K562 (cell line): ENCODE data around the gene SPINK5. TPM values are rescaled to one million over a fixed set of nuclear protein-coding genes. Genes with fewer than 3 reads are reported as not detected.

ENCODE experiments used
- ATAC-seq: fragments of 200-7000 bp; cut with Tn5 transposase; 3 replicates; pipeline ENCODE4 v1.9.1; 2020; ENCODE audit warnings: moderate library complexity
- BruUV-seq: library from RNA; stranded (reverse); fragments of 400-500 nt; replicated peaks from 2 replicates; lab custom pipeline; 2021; lab: Mats Ljungman, UMichigan
- CTCF ChIA-PET: fragments of 300-600 bp; formaldehyde crosslinking; extraction: SDS; loops from one replicate; lab custom pipeline; 2021; ENCODE audit warnings: low intra/inter-chr PET ratio; lab: Yijun Ruan, JAX
- POLR2A ChIA-PET: fragments of 300-600, 350-650 bp; sonication (Branson Sonifier 250); formaldehyde crosslinking; extraction: SDS; loops from one replicate; lab custom pipeline; 2021; ENCODE audit warnings: antibody characterized with exemption, inconsistent platforms; lab: Yijun Ruan, JAX
- DNase-seq, 4 experiments: peaks; one replicate each; pipeline versions ENCODE4 v3.0.0 to v3.0.0-alpha.2; 2011 to 2018; ENCODE audit warnings: low spot score in 3 of 4, mixed read lengths in 3 of 4; ENCODE audit errors: extremely low read depth in 1 of 4
- FAIRE-seq: peaks from 2 replicates; lab custom pipeline; 2011; peaks lifted over from hg19 to GRCh38; lab: Jason Lieb, UNC
- H2AFZ ChIP-seq: 2 replicates; pipeline ENCODE4 v1.6.0; 2011; ENCODE audit warnings: low read depth, low read length, control low read depth, inconsistent platforms
- H3K27ac ChIP-seq: fragments of 200-600 bp; 3 replicates; pipeline ENCODE4 v1.8.0; 2011; ENCODE audit warnings: low read depth, mild to moderate bottlenecking, control low read depth, inconsistent platforms, low read length, moderate library complexity, mixed read lengths; ENCODE audit errors: extremely low read depth
- H3K27me3 ChIP-seq, 2 experiments: fragments of 300-600 bp in 1 of 2; 2 replicates in 1 of 2; 3 replicates in 1 of 2; pipeline versions ENCODE4 v1.6.0 to v1.8.0; 2011; ENCODE audit warnings: inconsistent platforms in 2 of 2, low read length in 2 of 2, mild to moderate bottlenecking in 1 of 2, mixed read lengths in 1 of 2, moderate library complexity in 1 of 2; ENCODE audit not compliant: control insufficient read depth in 2 of 2, insufficient read depth in 2 of 2
- H3K36me3 ChIP-seq: fragments of 300-600 bp; 3 replicates; pipeline ENCODE4 v1.8.0; 2011; ENCODE audit warnings: mild to moderate bottlenecking, low read length, inconsistent platforms; ENCODE audit not compliant: control insufficient read depth, insufficient read depth
- H3K4me1 ChIP-seq, 2 experiments: fragments of 200-600 bp in 1 of 2; replicated peaks in 1 of 2; 2 replicates in 1 of 2; 3 replicates in 1 of 2; pipeline versions ENCODE4 v1.5.1 to v1.8.0; 2011; ENCODE audit warnings: inconsistent platforms in 2 of 2, low read length in 2 of 2, mild to moderate bottlenecking in 1 of 2, mixed read lengths in 1 of 2, moderate library complexity in 1 of 2; ENCODE audit not compliant: control insufficient read depth in 2 of 2, insufficient read depth in 2 of 2
- H3K4me2 ChIP-seq: 2 replicates; pipeline ENCODE4 v1.6.1; 2011; ENCODE audit warnings: low read length, control low read depth, inconsistent platforms, mixed read lengths; ENCODE audit not compliant: insufficient read depth
- H3K4me3 ChIP-seq: fragments of 200-600 bp; sonication (generic), shearing (Covaris generic); 2 replicates; pipeline ENCODE4 v1.5.1; 2016; ENCODE audit warnings: control low read depth, inconsistent platforms
- H3K79me2 ChIP-seq: fragments of 200-600 bp; 3 replicates; pipeline ENCODE4 v1.8.0; 2011; ENCODE audit warnings: low read length, inconsistent platforms; ENCODE audit not compliant: control insufficient read depth, insufficient read depth
- H3K9ac ChIP-seq, 2 experiments: 2 replicates each; pipeline versions ENCODE4 v1.6.0 to v1.6.1; 2011; ENCODE audit warnings: low read depth in 2 of 2, low read length in 2 of 2, control low read depth in 1 of 2, inconsistent platforms in 1 of 2, mild to moderate bottlenecking in 1 of 2, mixed read lengths in 1 of 2; ENCODE audit not compliant: insufficient read depth in 1 of 2
- H3K9me1 ChIP-seq: one replicate; pipeline ENCODE4 v1.6.0; 2011; ENCODE audit warnings: inconsistent platforms, mild to moderate bottlenecking, low read length, moderate library complexity; ENCODE audit not compliant: control insufficient read depth, insufficient read depth
- H3K9me3 ChIP-seq: replicated peaks from 2 replicates; pipeline ENCODE4 v1.5.1; 2011; ENCODE audit warnings: low read depth, low read length, inconsistent platforms; ENCODE audit not compliant: control insufficient read depth, insufficient read depth
- H4K20me1 ChIP-seq: replicated peaks from 2 replicates; pipeline ENCODE4 v1.6.1; 2011; ENCODE audit warnings: low read length, inconsistent platforms, mixed read lengths; ENCODE audit not compliant: control insufficient read depth, insufficient read depth
- CC2D1A ChIP-seq: fragments of 450-650 bp; IDR thresholded peaks from 2 replicates; pipeline ENCODE4 v1.6.1; 2017; ENCODE audit warnings: mild to moderate bottlenecking
- E2F5 ChIP-seq: sonication (generic); formaldehyde crosslinking; IDR thresholded peaks from 2 replicates; pipeline ENCODE4 v1.8.0; 2022; ENCODE audit warnings: mild to moderate bottlenecking, missing genetic modification reagents
- FOXK2 ChIP-seq, 2 experiments: fragments of 450-650 bp; IDR thresholded peaks in 1 of 2; conservative IDR thresholded peaks in 1 of 2; 2 replicates each; pipeline ENCODE4 v1.6.1; 2016; ENCODE audit warnings: low read depth in 2 of 2, mild to moderate bottlenecking in 1 of 2
- HDAC8 ChIP-seq: fragments of 450-650 bp; IDR thresholded peaks from 2 replicates; pipeline ENCODE4 v1.6.1; 2016; ENCODE audit warnings: mild to moderate bottlenecking, missing genetic modification characterization, moderate library complexity, missing compliant biosample characterization
- MTA1 ChIP-seq: fragments of 450-650 bp; IDR thresholded peaks from 2 replicates; pipeline ENCODE4 v1.6.1; 2017; ENCODE audit warnings: borderline replicate concordance
- NFRKB ChIP-seq: fragments of 450-650 bp; IDR thresholded peaks from 2 replicates; pipeline ENCODE4 v1.6.1; 2016; ENCODE audit warnings: low read depth
- RNF219 ChIP-seq: fragments of 250-450 bp; sonication (Bioruptor Pico); IDR thresholded peaks from 2 replicates; pipeline ENCODE4 v1.5.0; 2022; ENCODE audit warnings: mild to moderate bottlenecking
- STAT5B ChIP-seq: fragments of 250-450 bp; sonication (Bioruptor Pico); IDR thresholded peaks from 2 replicates; pipeline ENCODE4 v1.8.0; 2021; ENCODE audit warnings: mild to moderate bottlenecking, inconsistent platforms
- TCF7 ChIP-seq: sonication (generic); IDR thresholded peaks from 2 replicates; pipeline ENCODE4 v1.6.1; 2016; ENCODE audit warnings: antibody characterized with exemption, borderline replicate concordance
- VEZF1 ChIP-seq: fragments of 200-800 bp; sonication (Bioruptor generic); IDR thresholded peaks from 2 replicates; pipeline ENCODE4 v1.6.1; 2017; ENCODE audit warnings: missing genetic modification characterization, missing compliant biosample characterization
- WGBS: fragments of 100-300 bp; shearing (Covaris generic); methylation state at CpG from one replicate; pipeline ENCODE4 v1.1.6; 2016; ENCODE audit warnings: low coverage, mixed read lengths; ENCODE audit not compliant: insufficient coverage; ENCODE audit errors: missing lambda C conversion rate; 5-methylcytosine and 5-hydroxymethylcytosine counted together
- in situ Hi-C: fragments of 300-500 bp; cut with MboI; formaldehyde crosslinking; loops from 4 replicates; pipeline ENCODE4 v1.15.0; 2018; ENCODE audit warnings: inconsistent platforms, mixed read lengths
- intact Hi-C: fragments of 100-400 bp; cut with micrococcal nuclease; formaldehyde crosslinking; loops from 2 replicates; pipeline ENCODE4 v1.14.2; 2022
- polyA plus RNA-seq, 8 experiments: library from polyadenylated mRNA; depleted of rRNA in 4 of 8; stranded (reverse) in 5 of 8; unstranded in 3 of 8; fragments of >200 nt; fragmentation: Nextera tagmentation in 2 of 8; fragmentation: Illumina TruSeq in 1 of 8; extraction: Ambion mirVana in 2 of 8; extraction: Trizol in 1 of 8; gene quantifications; 2 replicates each; pipeline versions ENCODE4 v1.2.1 to v1.2.3, GENCODE V29; 2011 to 2014; ENCODE audit warnings: inconsistent platforms in 1 of 8, missing spikeins in 1 of 8
- total RNA-seq, 7 experiments: library from RNA; depleted of rRNA in 6 of 7; stranded (reverse); fragments of >200 nt in 6 of 7; fragmentation: Illumina TruSeq in 2 of 7; extraction: Trizol in 2 of 7; gene quantifications; 2 replicates each; pipeline versions ENCODE4 v1.2.1 to v1.2.3, GENCODE V29; 2011 to 2021; ENCODE audit warnings: low replicate concordance in 1 of 7

Gene SPINK5
- total and polyA plus RNA-seq, 9 of the 15 experiments (the other 6 are each of a cell fraction or from before 2014, with no cell fraction given), result 0.07 to 0.68 (median 0.16) TPM; not detected in 1

- in situ Hi-C loops, result no loop called here
- Histone ChIP-seq H3K36me3 (no peaks in the 10 kb centered on the region), H3K9me1 (no peaks in the 10 kb centered on the region), H3K27ac (no peak overlapping the region), H3K9ac (no peak overlapping the region), H2AFZ (no peak overlapping the region), H3K79me2 (no peaks in the 10 kb centered on the region), H3K4me3 (no peak overlapping the region), H4K20me1 (no peaks in the 10 kb centered on the region), H3K4me2 (no peak overlapping the region), H3K4me1 (no peaks in the 10 kb centered on the region), H3K27me3 (no peaks in the 10 kb centered on the region), H3K9me3 (no peaks in the 10 kb centered on the region)
- CTCF ChIA-PET, result no interaction called here
- no peak for TF ChIP-seq VEZF1 (CRISPR knock-in tag)
- TF ChIP-seq NFRKB, result no peak
- TF ChIP-seq RNF219, result no peak
- TF ChIP-seq STAT5B (CRISPR knock-in tag), result no peak
- no peak for TF ChIP-seq FOXK2 (conservative IDR thresholded peaks at IDR 0.05 in 1 of 2, IDR thresholded peaks at IDR 0.05 in 1 of 2; ENCODE audit: low read depth in 2 of 2)
- TF ChIP-seq HDAC8 (tag), result no peak
- TF ChIP-seq TCF7, result no peak
- no peak for TF ChIP-seq MTA1
- no peak for TF ChIP-seq CC2D1A
- no peak for TF ChIP-seq E2F5 (CRISPR knock-in tag)
- no TSS peak for BruUV-seq
- POLR2A ChIA-PET, result no interaction called here
- WGBS, result 2% methylated on average over 5 of the region's 5 CpGs
- ATAC-seq (no peak), DNase-seq (no peak), FAIRE-seq (no peak)
- intact Hi-C loops, result no loop called here
Observed at GRCh38 chr5:148042881-148043280, 20.9 kb upstream of the SPINK5 start.
